GM19455 (cell line): Measurements from ENCODE around the gene LRRC74B.
"Not testable (repeated sequence)": the region's sequence is repeated elsewhere in the genome, so short reads cannot be mapped to it uniquely, and the experiment has no call there.

Source experiments
- ATAC-seq: cut with Tn5 transposase; IDR thresholded peaks from one replicate; pipeline ENCODE4 v1.9.1; 2021; ENCODE audit not compliant: unreplicated experiment

LRRC74B gene

DNA sequence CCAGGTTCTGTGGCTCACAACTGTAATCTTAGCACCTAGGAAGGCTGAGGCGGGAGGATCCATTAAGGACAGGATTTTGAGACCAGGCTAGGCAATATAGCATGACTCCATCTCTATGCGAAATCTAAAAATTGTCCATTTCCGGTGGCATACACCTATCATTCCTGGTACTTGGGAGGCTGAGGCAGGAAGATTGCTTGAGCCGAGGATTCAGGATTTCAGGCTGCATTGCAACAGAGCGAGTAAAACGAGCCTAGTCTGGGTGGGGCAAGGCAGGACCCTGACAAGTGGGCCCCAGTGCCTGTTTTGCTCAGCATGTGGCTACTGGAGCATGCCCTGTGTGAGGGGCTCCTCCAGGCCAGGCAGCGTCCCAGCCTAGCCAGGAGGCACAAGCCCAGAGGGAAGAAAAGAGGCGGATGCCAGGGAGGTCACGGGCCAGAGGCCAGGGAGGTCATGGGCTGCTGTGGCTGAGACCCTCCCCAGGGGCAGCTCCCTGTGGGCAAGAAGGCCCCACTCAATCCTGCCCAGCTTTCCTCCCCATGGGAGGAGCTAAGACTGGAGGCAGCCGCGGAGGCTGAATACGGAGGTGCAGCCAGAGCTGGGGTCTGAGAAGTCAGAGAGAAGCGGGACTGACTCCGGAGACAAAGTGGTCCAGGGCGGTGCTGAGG, 8.4 kb downstream of the LRRC74B start:
- ATAC-seq, result no peak

GRCh38 chr22:21054714-21055563, 9.2 kb downstream of the LRRC74B start:
- no peak for ATAC-seq

DNA sequence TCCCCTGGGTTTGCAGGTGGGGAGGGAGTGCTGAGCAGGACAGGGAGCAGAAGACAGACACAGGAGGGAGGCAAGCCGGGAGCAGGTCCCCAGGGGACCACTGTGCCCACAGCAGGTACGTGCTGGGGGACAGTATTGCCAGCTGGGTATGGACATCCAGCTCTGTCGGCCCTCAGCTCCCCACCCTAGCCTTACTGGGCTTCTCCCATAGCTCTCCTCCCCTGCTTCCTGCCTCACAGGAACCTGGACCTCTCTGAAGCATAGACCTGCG, 9.8 kb downstream of the LRRC74B start:
- no peak for ATAC-seq

GRCh38 chr22:21055880-21056319, 10.2 kb downstream of the LRRC74B start:
- ATAC-seq, result no peak

DNA sequence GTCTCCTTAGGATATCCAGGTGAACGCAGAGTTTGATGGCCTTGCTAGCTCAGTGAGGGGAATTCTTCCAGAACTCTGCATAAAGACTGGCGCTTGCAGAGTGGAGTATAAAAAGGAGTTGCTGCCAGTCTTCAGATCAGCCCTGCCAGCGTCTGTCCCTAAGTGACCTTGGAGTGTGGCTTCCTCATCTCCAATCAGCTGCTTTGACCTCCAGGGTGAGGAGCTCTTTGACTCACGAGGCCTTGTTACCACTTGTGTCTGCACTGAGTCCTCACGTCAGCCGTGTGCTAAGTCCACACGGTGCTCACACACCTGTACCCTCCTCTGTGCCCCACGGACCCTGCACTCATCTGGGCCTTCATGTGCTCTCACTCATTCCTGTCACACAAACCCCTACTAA, 14.6 kb downstream of the LRRC74B start:
- not testable (repeated sequence) for ATAC-seq

GRCh38 chr22:21061660-21062321, 16.0 kb downstream of the LRRC74B start:
- not testable (repeated sequence) for ATAC-seq

- not testable (repeated sequence) for ATAC-seq
Observed at GRCh38 chr22:21064425-21064824, 18.7 kb downstream of the LRRC74B start.

DNA sequence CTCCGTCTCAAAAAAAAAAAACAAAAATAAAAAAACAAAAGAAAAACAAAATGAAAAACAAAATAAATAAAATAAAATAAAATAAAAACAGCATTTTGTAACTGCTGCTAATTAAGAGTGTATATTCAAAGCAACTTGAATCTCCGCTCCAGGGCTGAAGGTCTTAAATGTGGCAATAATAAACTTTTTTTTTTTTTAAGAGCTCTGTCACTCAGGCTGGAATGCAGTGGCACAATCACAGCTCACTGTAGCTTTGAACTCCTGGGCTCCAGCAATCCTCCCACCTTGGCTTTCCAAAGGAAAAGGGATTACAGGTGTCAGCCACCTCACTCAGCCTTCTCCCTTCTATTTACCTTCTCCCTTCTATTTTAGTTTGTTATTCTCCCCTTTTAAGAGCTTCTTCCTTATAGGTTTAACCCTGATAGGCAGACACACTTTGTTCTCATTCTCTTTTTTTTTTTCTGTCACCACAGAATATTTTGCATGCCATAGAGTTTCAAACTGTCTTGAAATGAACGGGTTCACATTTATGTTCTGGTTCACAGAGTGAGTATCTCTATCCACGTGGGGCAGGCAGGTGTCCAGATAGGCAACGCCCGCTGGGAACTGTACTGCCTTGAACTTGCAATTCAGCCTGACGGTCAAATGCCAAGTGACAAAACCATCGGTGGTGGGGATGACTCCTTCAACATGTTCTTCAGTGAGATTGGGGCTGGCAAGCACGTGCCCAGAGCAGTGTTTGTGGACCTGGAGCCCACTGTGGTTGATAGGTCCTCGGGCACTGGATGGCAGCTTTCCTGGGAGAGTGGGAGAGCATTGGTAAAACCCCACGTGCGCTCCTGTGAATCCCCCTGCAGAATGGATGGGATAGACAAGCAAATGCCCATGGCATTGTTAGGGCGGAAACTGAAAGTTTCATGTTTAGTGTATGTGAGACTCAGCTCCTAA, 19.4 kb downstream of the LRRC74B start:
- no peak for ATAC-seq

DNA sequence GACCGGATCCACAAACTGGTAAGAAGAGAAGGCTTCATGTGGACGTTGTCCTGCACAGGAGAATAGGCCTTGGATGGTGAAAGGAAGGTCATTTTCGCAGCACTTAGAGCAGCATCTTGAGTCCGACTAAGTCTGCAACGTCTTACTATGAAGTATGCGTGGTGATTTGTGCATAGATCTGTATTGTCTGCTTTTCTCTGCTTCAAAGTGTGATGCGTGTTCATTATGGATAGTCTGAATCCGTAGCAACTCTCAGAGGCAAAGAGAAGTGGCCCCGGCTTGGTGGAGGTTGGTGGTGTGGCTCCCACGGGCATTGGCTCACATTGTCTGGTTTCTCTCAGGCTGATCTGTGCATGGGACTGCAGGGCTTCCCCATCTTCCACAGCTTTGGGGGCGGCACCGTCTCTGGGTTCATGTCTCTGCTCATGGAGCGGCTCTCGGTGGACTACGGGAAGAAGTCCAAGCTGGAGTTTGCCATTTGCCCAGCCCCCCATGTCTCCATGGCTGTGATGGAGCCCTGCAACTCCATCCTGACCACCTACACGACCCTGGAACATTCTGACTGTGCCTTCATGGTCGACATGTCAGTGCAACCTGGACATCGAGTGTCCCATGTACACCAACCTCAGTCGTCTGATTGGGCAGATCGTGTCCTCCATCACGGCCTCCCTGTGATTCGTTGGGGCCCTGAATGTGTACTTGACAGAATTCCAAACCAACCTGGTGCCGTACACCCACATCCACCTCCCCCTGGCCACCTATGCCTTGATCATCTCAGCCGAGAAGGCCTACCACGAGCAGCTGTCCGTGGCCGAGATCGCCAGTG, 21.5 kb downstream of the LRRC74B start:
- no peak for ATAC-seq

DNA sequence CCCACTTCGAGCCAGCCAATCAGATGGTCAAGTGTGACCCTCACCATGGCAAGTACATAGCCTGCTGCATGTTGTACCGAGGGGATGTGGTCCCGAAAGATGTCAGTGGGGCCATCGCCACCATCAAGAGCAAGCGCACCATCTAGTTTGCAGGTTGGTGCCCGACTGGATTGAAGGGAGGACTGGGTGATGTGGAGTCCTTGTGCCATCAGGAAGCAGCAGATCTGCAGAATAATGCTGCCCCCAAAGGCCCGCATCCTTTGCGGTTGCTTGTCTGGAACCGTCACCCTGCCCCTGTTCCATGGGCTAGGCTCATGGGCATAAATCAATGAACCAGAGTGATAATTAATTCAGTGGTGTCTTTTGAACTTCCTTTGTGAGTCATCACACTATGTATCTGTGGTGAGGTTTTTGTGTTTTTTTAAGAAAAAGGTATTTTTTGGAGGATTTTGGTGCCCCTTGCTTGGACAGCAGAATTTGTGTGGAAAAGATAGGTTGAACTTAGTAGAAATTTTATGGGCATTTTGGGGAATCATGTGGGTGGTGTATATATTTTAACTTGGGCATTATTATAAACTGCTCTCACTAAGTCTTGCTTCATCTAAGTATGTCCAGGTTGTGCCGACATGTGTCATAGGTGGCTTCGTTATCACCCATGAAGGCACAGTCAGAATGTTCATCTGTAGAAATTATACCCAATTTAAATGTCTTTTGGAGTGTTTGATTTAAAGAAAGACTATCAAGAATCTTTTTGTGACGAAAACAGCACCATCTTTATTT, 22.3 kb downstream of the LRRC74B start:
- no peak for ATAC-seq

- ATAC-seq, result no peak
Observed at GRCh38 chr22:21068681-21069276, 23.0 kb downstream of the LRRC74B start.

- ATAC-seq, result no peak
Observed at GRCh38 chr22:21069375-21069774, 23.6 kb downstream of the LRRC74B start.

GRCh38 chr22:21070690-21071615, 25.2 kb downstream of the LRRC74B start:
- ATAC-seq, result no peak

DNA sequence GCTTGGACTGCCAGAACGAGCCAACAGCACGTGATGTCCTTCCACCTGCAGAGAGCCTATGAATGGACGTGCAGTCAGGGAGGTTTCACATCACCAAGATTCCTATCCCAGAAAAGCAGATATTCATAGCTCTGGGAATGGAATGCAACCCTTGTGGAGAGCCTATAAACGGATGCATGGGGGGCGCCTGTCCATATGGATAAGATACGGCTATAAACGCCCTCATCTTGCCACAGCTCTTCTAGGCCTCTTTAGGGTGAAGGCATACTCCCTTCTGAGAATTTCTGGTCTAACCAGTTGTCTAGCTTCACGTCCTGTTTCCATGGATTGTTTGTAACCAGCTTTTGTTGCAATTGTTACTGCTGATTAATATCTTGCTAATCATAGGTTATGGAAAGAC, 26.1 kb downstream of the LRRC74B start:
- ATAC-seq, result not testable (repeated sequence)

DNA sequence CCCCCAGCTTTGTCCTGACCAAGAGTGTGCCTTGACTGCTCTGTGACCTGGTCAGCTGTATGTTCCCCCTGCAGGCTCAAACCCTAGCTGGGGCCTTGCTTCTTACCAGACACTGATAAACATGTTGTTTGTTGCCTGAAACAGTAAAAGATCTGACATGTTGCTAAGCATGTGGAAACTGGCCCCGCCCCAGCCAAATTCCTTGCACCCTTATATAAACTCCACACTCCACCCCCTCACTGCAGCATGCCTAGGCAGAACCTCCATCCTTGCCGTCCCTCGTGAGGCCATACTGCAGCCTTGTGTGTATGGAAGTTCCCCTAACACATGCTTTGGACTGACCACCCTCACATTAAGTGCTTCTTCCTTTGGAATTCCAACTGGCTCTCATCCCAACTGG, 27.3 kb downstream of the LRRC74B start:
- ATAC-seq, result no peak

DNA sequence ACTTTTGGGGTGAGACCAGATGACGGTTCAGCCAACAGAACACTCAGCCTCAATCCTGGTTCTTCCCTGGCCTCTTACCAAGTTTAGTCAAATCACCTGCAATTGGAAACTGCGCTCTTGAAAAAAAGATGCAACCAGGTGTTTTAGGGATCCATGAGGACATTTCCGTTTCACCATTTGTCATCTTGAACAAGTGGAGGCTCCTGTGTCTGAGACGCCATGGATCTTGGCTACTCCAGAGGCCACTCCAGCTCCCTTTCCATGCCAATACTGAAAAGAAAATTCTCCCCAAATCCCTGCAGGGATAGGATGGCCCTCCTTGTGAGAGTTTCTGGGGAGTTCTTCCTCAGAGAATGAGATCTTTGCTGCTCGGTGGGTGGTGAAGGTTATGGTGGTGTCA, 27.7 kb downstream of the LRRC74B start:
- no peak for ATAC-seq

GRCh38 chr22:21074102-21074715, 28.5 kb downstream of the LRRC74B start:
- no peak for ATAC-seq
